Measurements from ENCODE around the gene KLHL18. TPM values are rescaled to one million over a fixed set of nuclear protein-coding genes. Genes with fewer than 3 reads are reported as not detected.

The KLHL18 gene
- total and polyA plus RNA-seq, 2 of the 4 experiments (the other 2 are of a cell fraction), result 29.1 to 76.2 TPM

DNA sequence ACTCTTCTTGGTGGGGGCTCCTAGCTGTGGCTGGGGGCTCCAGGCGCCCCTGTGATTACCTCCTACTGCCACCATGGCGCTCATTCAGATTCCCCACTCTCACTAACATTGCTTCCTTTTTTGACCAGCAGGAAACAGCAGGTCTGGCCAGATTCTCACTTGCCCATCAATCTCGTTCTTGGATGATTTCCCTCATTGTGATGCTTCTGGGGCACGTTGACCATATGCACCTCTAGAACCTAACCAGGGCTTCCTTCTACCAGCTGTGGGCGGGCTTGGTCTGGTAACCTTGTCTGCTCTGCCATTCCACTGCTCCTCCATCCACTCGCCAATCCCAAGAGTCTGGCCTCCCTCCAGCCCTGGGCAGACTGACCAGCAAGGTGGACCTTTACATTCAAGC, 62.2 kb downstream of the KLHL18 start:
- Histone ChIP-seq H3K27me3 (ENCODE audit: control insufficient read depth, insufficient read depth, low read length) (no peaks in the 10 kb centered on the region), H3K9me3 (ENCODE audit: control insufficient read depth, insufficient read depth, low read length) (no peaks in the 10 kb centered on the region), H3K36me3 (ENCODE audit: control insufficient read depth, insufficient read depth, low read length) (peaks cover 28% of the 10 kb centered on the region), H2AFZ (replicated peaks; ENCODE audit: low read length, poor library complexity) (no peak overlapping the region), H4K20me1 (ENCODE audit: insufficient read depth, low read length) (peaks cover 13% of the 10 kb centered on the region), H4K5ac (ENCODE audit: low read depth, low read length) (no peak overlapping the region), H3K9ac (ENCODE audit: low read depth, low read length) (no peak overlapping the region), H3K18ac (ENCODE audit: low read depth, low read length) (no peak overlapping the region), H3K56ac (ENCODE audit: extremely low read depth, insufficient read depth, low read length) (no peak overlapping the region), H3K14ac (replicated peaks; ENCODE audit: low read depth, low read length) (no peak overlapping the region), H3K4me3 (ENCODE audit: insufficient read depth, low read depth, low read length) (no peak overlapping the region), H3K9me1 (ENCODE audit: insufficient read depth, low read length) (peaks cover 19% of the 10 kb centered on the region), H4K8ac (ENCODE audit: low read depth in 2 of 2, low read length in 2 of 2) (no peak overlapping the region), H3K4me1 (ENCODE audit: control insufficient read depth, insufficient read depth, low read length) (peaks cover 13% of the 10 kb centered on the region), H2BK120ac (ENCODE audit: low read depth, low read length) (no peak overlapping the region), H4K91ac (ENCODE audit: insufficient read depth, low read depth, low read length) (no peak overlapping the region), H3K4me2 (ENCODE audit: low read depth, low read length) (no peak overlapping the region), H3K79me1 (ENCODE audit: low read depth in 1 of 2, low read length in 2 of 2) (peaks cover 0 to 9% of the 10 kb centered on the region in 2 experiments; a peak in 3 of 4 replicates), H2AK5ac (ENCODE audit: low read depth, low read length) (no peak overlapping the region), H2BK5ac (ENCODE audit: low read depth, low read length, poor library complexity, severe bottlenecking) (no peak overlapping the region), H2BK15ac (ENCODE audit: low read depth, low read length) (no peak overlapping the region), H3K23ac (ENCODE audit: low read depth, low read length) (no peak overlapping the region), H3K4ac (ENCODE audit: low read depth, low read length) (no peak overlapping the region), H2AK9ac (replicated peaks; ENCODE audit: low read depth, low read length, poor library complexity) (no peak overlapping the region), H2BK20ac (ENCODE audit: low read depth, low read length) (no peak overlapping the region), H3K27ac (ENCODE audit: insufficient read depth, low read length) (no peak overlapping the region)
- intact Hi-C loops (cut with micrococcal nuclease) (no loop called here), dilution Hi-C loops (cut with HindIII; ENCODE audit: low sequenced_read_pairs, unreplicated experiment) (no loop called here), in situ Hi-C loops (cut with MboI; ENCODE audit: low sequenced_read_pairs) (no loop called here)
- 93% methylated on average over 5 of the region's 6 CpGs; no CpG with 5 or more reads in 1 of the 2 experiments for WGBS, 2 experiments (ENCODE audit: extremely low coverage in 2 of 2, insufficient read length in 1 of 2)
- ChIA-PET POLR2A (ENCODE audit: unreplicated experiment) (no interaction called here), CTCF (no interaction called here)
- no TSS peak for BruUV-seq (replicated peaks)
- no peak for DNase-seq
- ATAC-seq (ENCODE audit: low read depth), result no peak
- TF ChIP-seq FOS (IDR thresholded peaks at IDR 0.05; ENCODE audit: low read depth, low read length), result no peak
- TF ChIP-seq RAD21 (IDR thresholded peaks at IDR 0.05; ENCODE audit: low read length), result no peak
- no peak for TF ChIP-seq RCOR1 (IDR thresholded peaks at IDR 0.05; ENCODE audit: insufficient replicate concordance, low read length)
- no peak for TF ChIP-seq MAZ (IDR thresholded peaks at IDR 0.05; ENCODE audit: borderline replicate concordance, low read depth, low read length)
- no peak for TF ChIP-seq CHD1 (IDR thresholded peaks at IDR 0.05; ENCODE audit: low read depth, low read length)
- no peak for TF ChIP-seq MAFK (IDR thresholded peaks at IDR 0.05; ENCODE audit: low read depth, low read length)
- no peak for TF ChIP-seq SMC3 (IDR thresholded peaks at IDR 0.05; ENCODE audit: low read depth, low read length)
- TF ChIP-seq POLR2A (IDR thresholded peaks at IDR 0.05; ENCODE audit: low read depth, low read length), result no peak
- no peak for TF ChIP-seq NFE2L2 (IDR thresholded peaks at IDR 0.05; ENCODE audit: low read depth, low read length)
- no peak for TF ChIP-seq CEBPB (IDR thresholded peaks at IDR 0.05; ENCODE audit: low read depth, low read length)
- no peak for TF ChIP-seq MXI1 (IDR thresholded peaks at IDR 0.05; ENCODE audit: borderline replicate concordance, low read depth, low read length)
- TF ChIP-seq, protein P1, sequence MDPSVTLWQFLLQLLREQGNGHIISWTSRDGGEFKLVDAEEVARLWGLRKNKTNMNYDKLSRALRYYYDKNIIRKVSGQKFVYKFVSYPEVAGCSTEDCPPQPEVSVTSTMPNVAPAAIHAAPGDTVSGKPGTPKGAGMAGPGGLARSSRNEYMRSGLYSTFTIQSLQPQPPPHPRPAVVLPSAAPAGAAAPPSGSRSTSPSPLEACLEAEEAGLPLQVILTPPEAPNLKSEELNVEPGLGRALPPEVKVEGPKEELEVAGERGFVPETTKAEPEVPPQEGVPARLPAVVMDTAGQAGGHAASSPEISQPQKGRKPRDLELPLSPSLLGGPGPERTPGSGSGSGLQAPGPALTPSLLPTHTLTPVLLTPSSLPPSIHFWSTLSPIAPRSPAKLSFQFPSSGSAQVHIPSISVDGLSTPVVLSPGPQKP (IDR thresholded peaks at IDR 0.05; ENCODE audit: borderline replicate concordance, low read depth, low read length), result no peak
- TF ChIP-seq RFX5 (IDR thresholded peaks at IDR 0.05; ENCODE audit: low read depth, low read length), result no peak
- TF ChIP-seq, protein P2, sequence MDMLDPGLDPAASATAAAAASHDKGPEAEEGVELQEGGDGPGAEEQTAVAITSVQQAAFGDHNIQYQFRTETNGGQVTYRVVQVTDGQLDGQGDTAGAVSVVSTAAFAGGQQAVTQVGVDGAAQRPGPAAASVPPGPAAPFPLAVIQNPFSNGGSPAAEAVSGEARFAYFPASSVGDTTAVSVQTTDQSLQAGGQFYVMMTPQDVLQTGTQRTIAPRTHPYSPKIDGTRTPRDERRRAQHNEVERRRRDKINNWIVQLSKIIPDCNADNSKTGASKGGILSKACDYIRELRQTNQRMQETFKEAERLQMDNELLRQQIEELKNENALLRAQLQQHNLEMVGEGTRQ (IDR thresholded peaks at IDR 0.05; ENCODE audit: low read depth, low read length), result no peak

Data from IMR-90 (cell line).